CD4-positive, alpha-beta T cell (primary cell): ENCODE data around the gene C11orf65. TPM values are rescaled to one million over a fixed set of nuclear protein-coding genes. Genes with fewer than 3 reads are reported as not detected.

Experiments used
- ATAC-seq: fragments of 200-7000 bp; cut with Tn5 transposase; one replicate; pipeline ENCODE4 v1.10.0; 2022; ENCODE audit warnings: mild to moderate bottlenecking; ENCODE audit not compliant: poor library complexity
- CTCF ChIA-PET: fragments of 350-600 bp; sonication (Branson Sonifier 250); formaldehyde crosslinking; loops from one replicate; lab custom pipeline; 2021; ENCODE audit warnings: antibody characterized with exemption, inconsistent platforms; lab: Charles Lee
- POLR2A ChIA-PET: fragments of 350-600 bp; sonication (Branson Sonifier 250); formaldehyde crosslinking; loops from one replicate; lab custom pipeline; 2021; ENCODE audit warnings: antibody characterized with exemption, inconsistent platforms; lab: Charles Lee
- DNase-seq, 14 experiments: peaks; one replicate each; pipeline ENCODE4 v3.0.0-alpha.2; 2013 to 2020; ENCODE audit warnings: mixed read lengths in 2 of 14
- H3K27ac ChIP-seq, 2 donors: one replicate each; pipeline versions ENCODE4 v1.5.1 to v1.7.0; 2013; ENCODE audit warnings: low read length in 2 of 2, low read depth in 1 of 2, mild to moderate bottlenecking in 1 of 2
- H3K27me3 ChIP-seq, 2 experiments: 1 replicate in 1 of 2; 2 replicates in 1 of 2; pipeline versions ENCODE4 v1.6.1 to v1.7.0; 2013; ENCODE audit warnings: low read length in 2 of 2, control low read depth in 1 of 2, mild to moderate bottlenecking in 1 of 2, moderate library complexity in 1 of 2; ENCODE audit not compliant: insufficient read depth in 2 of 2, control insufficient read depth in 1 of 2
- H3K36me3 ChIP-seq: one replicate; pipeline ENCODE4 v1.6.1; 2013; ENCODE audit warnings: low read length, control low read depth; ENCODE audit not compliant: insufficient read depth
- H3K4me1 ChIP-seq: one replicate; pipeline ENCODE4 v1.6.1; 2013; ENCODE audit warnings: low read length, control low read depth; ENCODE audit not compliant: insufficient read depth
- H3K4me3 ChIP-seq: one replicate; pipeline ENCODE4 v1.5.1; 2013; ENCODE audit warnings: mild to moderate bottlenecking, low read length, moderate library complexity
- H3K9me3 ChIP-seq, 2 experiments: 1 replicate in 1 of 2; 2 replicates in 1 of 2; pipeline versions ENCODE4 v1.6.1 to v1.7.0; 2013; ENCODE audit warnings: low read length in 2 of 2, mild to moderate bottlenecking in 2 of 2, control low read depth in 1 of 2, moderate library complexity in 1 of 2; ENCODE audit not compliant: control insufficient read depth in 1 of 2, insufficient read depth in 1 of 2
- H3K27ac Mint-ChIP-seq: one replicate; pipeline ENCODE4 v1.8.0; 2020; ENCODE audit warnings: mixed read lengths
- H3K27me3 Mint-ChIP-seq: one replicate; pipeline ENCODE4 v1.8.0; 2021; ENCODE audit warnings: mixed read lengths
- H3K36me3 Mint-ChIP-seq: one replicate; pipeline ENCODE4 v1.8.0; 2021; ENCODE audit warnings: low read depth, mixed read lengths
- H3K4me1 Mint-ChIP-seq: one replicate; pipeline ENCODE4 v1.8.0; 2021; ENCODE audit warnings: low read depth, mixed read lengths
- H3K4me3 Mint-ChIP-seq: one replicate; pipeline ENCODE4 v1.8.0; 2020; ENCODE audit warnings: mild to moderate bottlenecking, mixed read lengths
- H3K9me3 Mint-ChIP-seq: one replicate; pipeline ENCODE4 v1.8.0; 2020; ENCODE audit warnings: mixed read lengths
- intact Hi-C, 2 experiments: fragments of 100-400 bp; cut with DNase I in 1 of 2; cut with micrococcal nuclease in 1 of 2; formaldehyde crosslinking; loops; one replicate each; pipeline versions ENCODE4 v1.15.1 to v1.9.0; 2023 to 2025; cut with DNase I, micrococcal nuclease
- total RNA-seq, 174 experiments: library from RNA in 2 of 174; stranded (reverse) in 2 of 174; gene quantifications; one replicate each; pipeline ENCODE4 v1.2.3 and lab custom pipeline; 2021 to 2026
- TF ChIP-seq, protein P1 (sequence below): fragments of 200-600 bp; IDR thresholded peaks from one replicate; pipeline ENCODE4 v1.8.0; 2022; ENCODE audit warnings: antibody characterized with exemption, mild to moderate bottlenecking

The C11orf65 gene
- total RNA-seq, 2 experiments from 2014 or later: 0.30 to 0.75 TPM

DNA sequence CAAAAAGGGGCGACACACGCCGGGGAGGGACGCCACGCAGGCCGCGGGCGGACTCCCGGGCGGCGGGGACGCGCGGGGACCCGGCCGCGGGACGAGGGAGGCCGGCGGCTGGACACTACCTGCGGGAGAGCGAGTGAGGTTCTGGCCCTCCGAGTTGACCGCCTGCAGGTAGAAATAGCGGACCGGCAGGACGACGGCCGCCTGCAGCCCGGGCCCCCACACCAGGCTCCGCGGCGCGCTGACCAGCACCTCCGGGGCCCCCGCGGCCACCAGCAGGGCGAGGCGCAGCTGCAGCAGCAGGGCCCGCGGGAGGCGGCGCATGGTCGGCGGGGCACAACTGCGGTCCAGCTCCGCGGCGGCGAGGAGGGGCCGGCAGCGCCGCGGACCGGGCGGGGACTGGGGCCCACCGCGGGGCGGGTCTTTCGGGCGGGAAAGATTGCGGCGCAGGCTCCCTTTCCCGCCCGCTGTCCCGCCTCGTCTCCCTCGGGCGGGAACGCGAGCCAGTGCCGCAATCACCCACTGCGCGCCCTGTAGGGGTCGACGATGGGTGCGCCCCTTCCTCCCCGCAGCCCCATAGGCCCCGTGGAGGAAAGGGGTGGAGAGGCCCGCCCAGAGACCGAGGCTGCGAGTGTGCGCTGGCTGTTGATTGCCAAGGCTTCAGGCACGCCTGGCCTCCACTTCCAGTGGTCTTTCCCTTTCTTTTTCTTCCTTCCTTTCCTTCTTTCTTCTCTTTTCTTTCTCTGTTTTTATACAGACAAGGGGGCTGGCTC, 30.9 kb upstream of the C11orf65 start, which contains the start of gene POGLUT3:
Gene POGLUT3, minus strand, starts transcription at position 339 of the 770 bp plus-strand sequence. Its CDS starts 18 bp downstream, at position 321.
- Histone ChIP-seq H3K36me3 (no peaks in the 10 kb centered on the region), H3K4me1 (peaks cover 15% of the 10 kb centered on the region), H3K9me3 (no peaks in the 10 kb centered on the region), H3K4me3 (peak within 1 kb of the TSS; percentile 77), H3K27ac (peak within 1 kb of the TSS; percentile 66 to 91), H3K27me3 (no peaks in the 10 kb centered on the region)
- ChIA-PET CTCF (interaction anchor here (0.5 kb wide), 1 partner anchor 115 kb away, joined by 3 read pairs; no protein-coding TSS in a partner anchor), POLR2A (interaction anchor here (0.5 to 1.8 kb wide), 6 partner anchors 12 to 489 kb away, joined by 3 to 16 read pairs (median 4); partner anchors contain the start of genes C11orf65, CUL5 and DDX10)
- peak within 1 kb of the TSS; percentile 96 for H3K27ac Mint-ChIP-seq
- H3K27me3 Mint-ChIP-seq: no peaks in the 10 kb centered on the region
- peak within 1 kb of the TSS; percentile 95 for H3K4me3 Mint-ChIP-seq
- TF ChIP-seq, protein P1, sequence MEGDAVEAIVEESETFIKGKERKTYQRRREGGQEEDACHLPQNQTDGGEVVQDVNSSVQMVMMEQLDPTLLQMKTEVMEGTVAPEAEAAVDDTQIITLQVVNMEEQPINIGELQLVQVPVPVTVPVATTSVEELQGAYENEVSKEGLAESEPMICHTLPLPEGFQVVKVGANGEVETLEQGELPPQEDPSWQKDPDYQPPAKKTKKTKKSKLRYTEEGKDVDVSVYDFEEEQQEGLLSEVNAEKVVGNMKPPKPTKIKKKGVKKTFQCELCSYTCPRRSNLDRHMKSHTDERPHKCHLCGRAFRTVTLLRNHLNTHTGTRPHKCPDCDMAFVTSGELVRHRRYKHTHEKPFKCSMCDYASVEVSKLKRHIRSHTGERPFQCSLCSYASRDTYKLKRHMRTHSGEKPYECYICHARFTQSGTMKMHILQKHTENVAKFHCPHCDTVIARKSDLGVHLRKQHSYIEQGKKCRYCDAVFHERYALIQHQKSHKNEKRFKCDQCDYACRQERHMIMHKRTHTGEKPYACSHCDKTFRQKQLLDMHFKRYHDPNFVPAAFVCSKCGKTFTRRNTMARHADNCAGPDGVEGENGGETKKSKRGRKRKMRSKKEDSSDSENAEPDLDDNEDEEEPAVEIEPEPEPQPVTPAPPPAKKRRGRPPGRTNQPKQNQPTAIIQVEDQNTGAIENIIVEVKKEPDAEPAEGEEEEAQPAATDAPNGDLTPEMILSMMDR: no peak
- H3K9me3 Mint-ChIP-seq: no peaks in the 10 kb centered on the region
- H3K4me1 Mint-ChIP-seq: peaks cover 27% of the 10 kb centered on the region
- intact Hi-C loops: loop anchor here (5.0 to 10.0 kb wide), 4 partner anchors 99 to 373 kb away; partner anchors contain the start of genes ACAT1 (in 1 of the 2) and DDX10 (in 1 of the 2)
- peaks cover 6% of the 10 kb centered on the region for H3K36me3 Mint-ChIP-seq
- ATAC-seq (peak; percentile 47), DNase-seq (peak; percentile 5 to 68 (median 36))

DNA sequence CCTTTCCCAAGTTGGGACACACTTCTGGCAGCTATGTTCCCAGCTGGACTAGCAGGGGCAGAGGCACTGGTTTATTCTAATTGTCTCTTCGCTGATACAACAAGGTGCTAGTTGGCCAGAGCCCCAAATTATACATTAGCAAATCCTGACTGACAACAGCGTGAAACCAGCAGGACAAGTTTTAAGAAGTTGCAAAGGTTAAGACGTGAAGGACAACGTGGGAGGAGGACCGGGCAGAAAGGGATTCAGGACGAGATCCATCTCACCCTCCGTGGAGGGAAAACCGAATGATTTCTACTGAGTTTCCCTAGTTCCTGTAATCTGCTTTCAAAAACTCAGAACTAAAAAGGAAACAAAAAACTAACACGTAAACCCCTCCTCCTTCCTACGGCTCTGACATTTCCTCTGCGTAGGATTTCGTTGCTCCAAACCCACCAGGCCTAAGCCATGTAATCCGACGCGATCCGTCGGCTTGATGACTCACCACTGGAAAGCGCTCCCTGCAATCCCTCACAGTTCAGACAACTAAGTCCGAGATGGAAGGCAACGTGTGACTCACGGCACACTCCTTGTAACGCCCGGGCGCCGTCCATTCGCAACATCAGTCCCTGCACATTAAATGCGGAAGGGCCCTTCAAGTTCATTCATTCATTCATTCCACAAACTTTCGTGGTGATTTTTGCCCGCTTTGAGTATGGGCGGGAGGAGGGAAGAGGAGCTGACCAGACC, 30.2 kb upstream of the C11orf65 start:
- Histone ChIP-seq H3K4me1 (peaks cover 15% of the 10 kb centered on the region), H3K27me3 (no peaks in the 10 kb centered on the region), H3K36me3 (no peaks in the 10 kb centered on the region), H3K4me3 (peak overlapping the region; percentile 77), H3K9me3 (no peaks in the 10 kb centered on the region), H3K27ac (peak overlapping the region; percentile 66 to 91)
- Mint-ChIP-seq H3K4me3 (peak overlapping the region; percentile 95), H3K9me3 (no peaks in the 10 kb centered on the region), H3K27me3 (no peaks in the 10 kb centered on the region), H3K4me1 (peaks cover 27% of the 10 kb centered on the region), H3K36me3 (peaks cover 6% of the 10 kb centered on the region), H3K27ac (peak overlapping the region; percentile 96)
- intact Hi-C loops: loop anchor here (1.0 to 10.0 kb wide), 6 partner anchors 30 to 373 kb away; partner anchors contain the start of genes ACAT1 (in 1 of the 2), C11orf65 (in 1 of the 2), DDX10 (in 1 of the 2) and EXPH5 (in 1 of the 2)
- DNase-seq: peak; percentile 28 to 92 (median 60)
- ATAC-seq: peak; percentile 89
- TF ChIP-seq, protein P1: no peak
- CTCF ChIA-PET: interaction anchor here (0.5 kb wide), 1 partner anchor 115 kb away, joined by 3 read pairs; no protein-coding TSS in a partner anchor
- POLR2A ChIA-PET: interaction anchor here (0.9 to 1.8 kb wide), 5 partner anchors 30 to 489 kb away, joined by 3 to 16 read pairs (median 7); partner anchors contain the start of genes C11orf65, CUL5 and DDX10
